ENCODE measurements around the gene GIGYF1. TPM values are rescaled to one million over a fixed set of nuclear protein-coding genes. Genes with fewer than 3 reads are reported as not detected.
A peak's percentile ranks its signal among the peaks of the same experiment; 100 is the strongest.

GIGYF1 gene
- total and polyA plus RNA-seq, 2 of the 13 experiments (the other 11 are each of a cell fraction or from before 2014, with no cell fraction given): 7.6 to 16.1 TPM

DNA sequence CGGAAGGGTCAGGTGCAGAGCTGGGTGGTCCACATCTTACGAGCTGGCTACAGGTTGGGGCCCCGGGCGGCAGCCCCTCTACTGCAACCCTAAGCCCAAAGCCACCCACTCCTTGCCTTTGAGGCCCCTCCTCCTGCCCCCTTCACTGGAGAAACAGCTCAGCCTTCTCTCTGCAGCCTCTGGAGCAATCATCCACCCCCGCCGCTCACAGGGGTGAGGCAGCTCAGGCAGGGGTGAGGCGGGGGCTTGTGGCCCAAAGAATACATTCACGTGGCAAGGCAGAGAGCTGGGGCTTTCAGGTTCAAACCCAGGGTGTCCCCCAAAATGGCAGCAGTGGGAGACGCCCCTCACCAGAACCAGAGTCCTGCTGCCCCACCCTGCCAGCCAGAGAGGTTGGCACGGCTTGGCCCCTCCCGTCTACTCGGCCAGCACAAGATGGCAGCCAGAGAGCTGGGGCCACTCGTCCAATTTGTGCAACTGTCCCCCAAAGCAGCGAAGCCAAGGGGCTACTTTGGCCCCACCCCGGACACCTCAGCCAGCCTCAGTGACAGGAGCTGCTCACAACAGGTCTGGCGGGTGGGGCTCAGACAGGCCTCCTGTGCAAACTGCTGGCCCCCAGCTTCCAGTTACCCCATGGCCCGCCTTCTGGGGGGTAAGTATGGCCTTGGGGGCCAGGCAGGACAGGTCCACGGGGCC, 13.3 kb downstream of the GIGYF1 start:
- Histone ChIP-seq H3K27me3 (ENCODE audit: control insufficient read depth in 1 of 2, insufficient read depth in 2 of 2, low read length in 2 of 2) (no peaks in the 10 kb centered on the region), H2AFZ (ENCODE audit: low read length) (no peak overlapping the region), H3K9ac (ENCODE audit: insufficient read depth, low read depth, low read length) (no peak overlapping the region), H3K79me2 (ENCODE audit: insufficient read depth, low read length) (no peaks in the 10 kb centered on the region), H4K20me1 (ENCODE audit: insufficient read depth, low read length) (peaks cover 8% of the 10 kb centered on the region; the same call in 1 of the 2 replicates), H3K36me3 (replicated peaks in 1 of 2; ENCODE audit: control insufficient read depth in 1 of 2, insufficient read depth in 2 of 2, low read length in 2 of 2) (peaks cover 40 to 57% of the 10 kb centered on the region in 2 experiments), H3K9me3 (ENCODE audit: low read length) (no peaks in the 10 kb centered on the region), H3K4me2 (ENCODE audit: low read depth, low read length) (no peak overlapping the region), H3K4me1 (ENCODE audit: insufficient read depth, low read length) (peaks cover 32% of the 10 kb centered on the region), H3K27ac (ENCODE audit: extremely low read length, insufficient read depth, low read length) (no peak overlapping the region), H3K4me3 (replicated peaks in 1 of 3; ENCODE audit: insufficient read depth in 1 of 3, low read depth in 2 of 3, low read length in 3 of 3) (no peak overlapping the region)
- no TSS peak for BruUV-seq (replicated peaks)
- 94% methylated on average over 10 of the region's 18 CpGs for WGBS (ENCODE audit: low lambda C conversion rate)
- ChIA-PET POLR2A (interaction anchor here (0.7 to 2.1 kb wide), 8 partner anchors 9 to 193 kb away, joined by 3 to 9 read pairs (median 4); partner anchors contain the start of genes GIGYF1 and POP7), CTCF (ENCODE audit: low intra/inter-chr PET ratio, low total read pairs) (no interaction called here)
- FAIRE-seq: no peak
- in situ Hi-C loops (cut with HindIII; ENCODE audit: extremely low pct_ligation_motif_present, low pct_unique_long_range_greater_than_20kb): no loop called here
- no peak for DNase-seq (ENCODE audit: low spot score)
- intact Hi-C loops (cut with micrococcal nuclease; ENCODE audit: unreplicated experiment): no loop called here
- no peak for ATAC-seq
- no peak for TF ChIP-seq TOE1 (CRISPR knock-in tag; IDR thresholded peaks at IDR 0.05)
- TF ChIP-seq RXRA (CRISPR knock-in tag; IDR thresholded peaks at IDR 0.05): peak; percentile 20; the same call in 1 of the 2 replicates
- TF ChIP-seq ZNF264 (CRISPR knock-in tag; IDR thresholded peaks at IDR 0.05): no peak
- TF ChIP-seq, protein P1, sequence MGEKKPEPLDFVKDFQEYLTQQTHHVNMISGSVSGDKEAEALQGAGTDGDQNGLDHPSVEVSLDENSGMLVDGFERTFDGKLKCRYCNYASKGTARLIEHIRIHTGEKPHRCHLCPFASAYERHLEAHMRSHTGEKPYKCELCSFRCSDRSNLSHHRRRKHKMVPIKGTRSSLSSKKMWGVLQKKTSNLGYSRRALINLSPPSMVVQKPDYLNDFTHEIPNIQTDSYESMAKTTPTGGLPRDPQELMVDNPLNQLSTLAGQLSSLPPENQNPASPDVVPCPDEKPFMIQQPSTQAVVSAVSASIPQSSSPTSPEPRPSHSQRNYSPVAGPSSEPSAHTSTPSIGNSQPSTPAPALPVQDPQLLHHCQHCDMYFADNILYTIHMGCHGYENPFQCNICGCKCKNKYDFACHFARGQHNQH (CRISPR knock-in tag; IDR thresholded peaks at IDR 0.05): no peak
- TF ChIP-seq NFYB (CRISPR knock-in tag; IDR thresholded peaks at IDR 0.05): no peak
- TF ChIP-seq ZNF138 (CRISPR knock-in tag; IDR thresholded peaks at IDR 0.05; ENCODE audit: low read depth): no peak
- no peak for TF ChIP-seq NR2F1 (CRISPR knock-in tag; IDR thresholded peaks at IDR 0.05)
- no peak for TF ChIP-seq MTF1 (CRISPR knock-in tag; IDR thresholded peaks at IDR 0.05)
- TF ChIP-seq THYN1 (CRISPR knock-in tag; IDR thresholded peaks at IDR 0.05; ENCODE audit: borderline replicate concordance, low read depth): no peak
- no peak for TF ChIP-seq HCFC1 (IDR thresholded peaks at IDR 0.05; ENCODE audit: low read depth, low read length)
- TF ChIP-seq, protein P2, sequence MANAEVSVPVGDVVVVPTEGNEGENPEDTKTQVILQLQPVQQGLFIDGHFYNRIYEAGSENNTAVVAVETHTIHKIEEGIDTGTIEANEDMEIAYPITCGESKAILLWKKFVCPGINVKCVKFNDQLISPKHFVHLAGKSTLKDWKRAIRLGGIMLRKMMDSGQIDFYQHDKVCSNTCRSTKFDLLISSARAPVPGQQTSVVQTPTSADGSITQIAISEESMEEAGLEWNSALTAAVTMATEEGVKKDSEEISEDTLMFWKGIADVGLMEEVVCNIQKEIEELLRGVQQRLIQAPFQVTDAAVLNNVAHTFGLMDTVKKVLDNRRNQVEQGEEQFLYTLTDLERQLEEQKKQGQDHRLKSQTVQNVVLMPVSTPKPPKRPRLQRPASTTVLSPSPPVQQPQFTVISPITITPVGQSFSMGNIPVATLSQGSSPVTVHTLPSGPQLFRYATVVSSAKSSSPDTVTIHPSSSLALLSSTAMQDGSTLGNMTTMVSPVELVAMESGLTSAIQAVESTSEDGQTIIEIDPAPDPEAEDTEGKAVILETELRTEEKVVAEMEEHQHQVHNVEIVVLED (CRISPR knock-in tag; IDR thresholded peaks at IDR 0.05; ENCODE audit: borderline replicate concordance): no peak
- TF ChIP-seq HMG20B (CRISPR knock-in tag; conservative IDR thresholded peaks at IDR 0.05): no peak
- peak; percentile 55; the same call in 1 of the 2 replicates for TF ChIP-seq RBFOX2 (IDR thresholded peaks at IDR 0.05; ENCODE audit: low read depth, low read length)
- TF ChIP-seq MIER3 (CRISPR knock-in tag; IDR thresholded peaks at IDR 0.05; ENCODE audit: borderline replicate concordance): no peak
- TF ChIP-seq MYC (CRISPR knock-in tag; IDR thresholded peaks at IDR 0.05; ENCODE audit: borderline replicate concordance): no peak
- 0 out of 4 replicates have a peak, but pooled peaks of 1 of the 2 experiments have one; percentile 33 for TF ChIP-seq POLR2A (IDR thresholded peaks at IDR 0.05; ENCODE audit: insufficient read depth in 1 of 2, low read depth in 2 of 2, low read length in 2 of 2)
- TF ChIP-seq ZSCAN25 (CRISPR knock-in tag; IDR thresholded peaks at IDR 0.05): peak; percentile 94

Data from HepG2 (cell line).